Fibroblast of skin of right biceps (primary cell): Measurements from ENCODE around the gene RPS6KA4.

Experiments used
- DNase-seq: peaks from one replicate; pipeline ENCODE4 v3.0.0-alpha.2; 2013

The RPS6KA4 gene

DNA sequence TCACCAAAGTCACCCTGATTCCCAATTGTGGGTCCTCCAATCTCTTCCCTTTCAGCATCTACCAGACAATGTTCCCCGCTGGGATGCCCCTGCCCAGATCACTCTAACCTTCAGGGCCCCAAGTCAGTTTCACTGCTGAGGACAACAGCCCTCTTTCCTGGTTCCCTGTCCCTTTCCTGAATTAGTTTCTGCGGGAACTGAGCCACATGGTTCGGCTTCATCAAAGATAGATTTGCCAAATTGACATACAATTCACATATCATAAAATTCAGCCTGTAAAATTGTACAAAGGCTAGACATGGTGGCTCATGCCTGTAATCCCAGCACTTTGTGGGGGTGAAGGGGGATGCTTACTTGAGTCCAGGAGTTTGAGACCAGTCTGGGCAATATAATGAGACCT lies 31.0 kb upstream of the RPS6KA4 start:
- DNase-seq, result no peak

DNA sequence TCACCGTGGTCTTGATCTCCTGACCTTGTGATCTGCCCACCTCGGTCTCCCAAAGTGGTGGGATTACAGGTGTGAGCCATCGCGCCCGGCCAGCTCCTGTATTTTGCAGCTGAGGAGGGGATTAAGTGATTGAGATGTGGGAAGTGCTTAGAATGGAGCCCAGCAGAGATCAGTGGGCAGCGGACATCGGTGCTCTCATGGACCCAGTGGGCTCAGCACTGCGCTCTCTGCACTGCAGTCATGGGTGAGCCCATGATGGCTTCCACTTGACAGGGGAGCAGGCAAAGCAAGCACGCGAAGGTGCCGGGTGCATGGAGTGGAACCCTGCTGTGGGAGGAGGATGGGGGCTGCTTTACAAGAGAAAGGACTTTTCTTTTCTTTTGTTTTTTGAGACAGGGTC lies 28.1 kb upstream of the RPS6KA4 start:
- no peak for DNase-seq

DNA sequence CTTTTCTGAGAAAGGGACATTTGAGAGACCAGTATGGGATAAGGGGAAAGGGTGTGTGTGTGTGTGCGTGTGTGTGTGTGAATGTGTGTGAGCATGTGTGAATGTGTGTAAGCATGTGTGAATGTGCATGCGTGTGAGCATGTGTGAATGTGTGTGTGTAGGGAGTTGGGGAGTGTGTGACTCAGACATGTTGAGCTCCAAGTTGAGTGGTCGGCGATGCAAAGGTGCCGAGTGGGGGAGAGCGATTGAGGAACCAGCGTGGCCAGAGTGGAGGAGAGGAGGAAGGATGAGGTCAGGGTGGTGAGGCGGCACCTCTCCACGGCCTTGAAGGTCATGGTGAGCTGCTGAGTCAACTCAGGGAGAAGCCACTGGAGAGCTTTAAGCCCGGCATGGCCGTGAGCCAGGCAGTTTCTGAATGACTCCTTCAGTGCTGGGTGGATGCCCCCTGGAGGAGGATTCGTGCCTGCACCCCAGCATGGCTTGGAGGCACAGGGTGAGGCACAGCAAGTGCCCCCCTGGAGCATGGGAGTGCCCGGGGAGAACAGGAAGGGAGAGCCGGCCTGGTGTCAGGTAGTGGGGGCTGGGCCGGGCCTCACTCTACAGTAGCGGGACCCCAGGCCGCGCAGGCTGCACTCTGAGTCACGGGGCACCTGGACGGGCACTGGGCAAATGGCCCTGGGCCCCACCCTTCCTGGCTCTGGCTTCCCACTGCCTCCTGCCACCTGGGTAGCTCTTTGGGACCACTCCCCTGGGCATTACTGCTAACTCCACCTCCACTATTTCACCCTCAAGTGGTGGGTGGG lies 27.2 kb upstream of the RPS6KA4 start:
- peak; percentile 83 for DNase-seq

DNA sequence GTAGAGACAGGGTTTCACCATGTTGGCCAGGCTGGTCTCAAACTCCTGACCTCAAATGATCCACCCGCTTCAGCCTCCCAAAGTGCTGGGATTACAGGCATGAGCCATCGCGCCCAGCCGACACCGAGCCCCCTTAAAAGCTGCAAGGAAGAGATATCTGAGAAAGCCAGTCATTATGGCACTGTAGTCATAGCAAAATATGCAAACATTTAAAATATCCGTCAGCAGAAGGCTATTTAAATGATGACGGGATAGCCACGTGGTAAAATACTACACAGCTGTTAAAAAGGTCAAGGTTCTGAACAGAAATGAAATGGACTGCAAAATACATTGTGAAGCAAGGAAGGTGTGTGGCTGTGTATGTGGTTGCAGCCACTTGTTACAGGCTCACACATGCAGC lies 25.4 kb upstream of the RPS6KA4 start:
- no peak for DNase-seq

GRCh38 chr11:64334764-64335735 lies 23.9 kb upstream of the RPS6KA4 start:
- DNase-seq, result peak; percentile 97

DNA sequence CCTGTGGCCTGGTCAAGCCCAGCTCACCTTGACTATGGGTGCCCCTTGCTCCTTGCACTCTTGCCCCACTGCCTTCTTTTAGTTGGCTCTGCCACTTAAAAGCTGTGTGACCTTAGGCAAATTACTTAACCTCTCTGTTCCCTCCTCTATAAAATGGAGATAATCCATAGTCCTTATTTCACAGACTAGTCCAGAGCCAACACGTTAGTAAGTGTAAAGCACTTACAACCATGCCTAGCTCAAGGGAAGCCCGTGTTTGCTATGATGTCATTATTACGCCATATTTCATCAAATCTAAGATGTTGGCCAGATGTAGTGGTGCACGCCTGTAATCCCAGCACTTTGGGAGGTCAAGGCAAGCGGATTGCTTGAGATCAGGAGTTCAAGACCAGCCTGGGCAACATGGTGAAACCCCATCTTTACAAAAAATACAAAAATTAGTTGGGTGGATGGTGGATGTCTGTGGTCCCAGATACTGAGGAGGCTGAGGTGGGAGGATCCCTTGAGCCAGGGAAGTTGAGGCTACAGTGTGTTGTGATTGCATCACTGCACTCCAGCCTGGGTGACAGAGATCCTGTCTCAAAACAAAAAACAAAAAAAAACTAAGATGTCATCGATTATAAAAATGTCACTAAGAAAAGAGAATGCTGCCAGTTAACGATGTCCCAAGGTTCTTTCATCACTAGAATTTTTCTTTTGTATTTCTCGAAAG lies 21.3 kb upstream of the RPS6KA4 start:
- no peak for DNase-seq

DNA sequence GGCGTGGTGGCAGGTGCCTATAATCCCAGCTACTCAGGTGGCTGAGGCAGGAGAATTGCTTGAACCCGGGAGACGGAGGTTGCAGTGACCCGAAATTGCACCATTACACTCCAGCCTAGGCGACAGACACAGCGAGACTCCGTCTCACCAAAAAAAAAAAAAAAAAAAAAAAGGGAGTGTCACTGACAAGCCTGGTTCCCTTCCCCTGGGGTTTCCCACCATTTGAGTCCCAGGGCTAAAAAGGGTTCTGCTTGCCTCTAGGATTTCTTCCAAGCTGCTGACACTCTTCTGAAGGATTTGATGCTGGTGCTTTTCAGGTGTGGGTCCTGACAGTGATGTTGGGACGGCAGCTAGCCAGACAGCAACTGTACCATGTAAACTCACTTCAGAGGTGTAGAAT lies 20.2 kb upstream of the RPS6KA4 start:
- no peak for DNase-seq

DNA sequence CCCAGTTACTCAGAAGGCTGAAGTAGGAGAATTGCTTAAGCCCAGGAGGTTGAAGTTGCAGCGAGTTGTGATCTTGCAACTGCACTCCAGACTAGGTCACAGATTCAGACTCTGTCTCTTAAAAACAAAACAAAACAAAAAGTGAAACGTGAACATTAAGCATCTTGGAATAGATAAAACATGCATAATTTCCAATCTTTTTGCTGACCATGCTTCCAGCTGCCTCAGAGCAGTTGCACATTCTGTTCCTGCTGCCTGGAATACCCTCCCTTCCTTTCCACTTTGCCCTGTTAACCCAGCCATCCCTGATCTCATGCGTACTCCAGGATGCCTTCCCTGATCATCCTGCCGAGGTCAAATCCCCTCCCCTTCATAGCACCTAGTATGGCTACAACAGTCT lies 19.7 kb upstream of the RPS6KA4 start:
- no peak for DNase-seq

GRCh38 chr11:64339754-64340408 lies 19.1 kb upstream of the RPS6KA4 start, which contains the start of gene CCDC88B:
TSS of gene CCDC88B (plus strand) at chr11:64340204. CDS start at chr11:64340267, 63 bp downstream.
- DNase-seq, result no peak

- DNase-seq, result no peak
Measured at GRCh38 chr11:64340671-64341335, 18.2 kb upstream of the RPS6KA4 start.

DNA sequence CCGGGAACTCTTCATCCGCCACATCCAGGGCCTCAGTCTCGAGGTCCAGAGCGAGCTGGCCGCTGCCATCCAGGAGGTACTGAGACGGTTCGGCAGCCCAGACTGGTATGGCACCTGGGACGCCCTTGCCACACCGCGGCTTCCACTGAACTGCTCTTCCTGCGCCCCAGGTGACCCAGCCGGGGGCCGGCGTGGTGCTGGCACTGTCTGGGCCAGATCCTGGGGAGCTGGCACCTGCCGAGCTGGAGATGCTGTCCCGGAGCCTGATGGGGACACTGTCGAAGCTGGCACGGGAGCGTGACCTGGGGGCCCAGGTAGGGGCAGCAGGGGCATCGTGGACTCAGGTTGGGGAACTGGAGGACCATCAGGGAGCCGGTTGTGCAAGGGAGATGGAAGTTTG lies 17.5 kb upstream of the RPS6KA4 start:
- no peak for DNase-seq

GRCh38 chr11:64341851-64342791 lies 16.8 kb upstream of the RPS6KA4 start:
- DNase-seq, result peak; percentile 87

DNA sequence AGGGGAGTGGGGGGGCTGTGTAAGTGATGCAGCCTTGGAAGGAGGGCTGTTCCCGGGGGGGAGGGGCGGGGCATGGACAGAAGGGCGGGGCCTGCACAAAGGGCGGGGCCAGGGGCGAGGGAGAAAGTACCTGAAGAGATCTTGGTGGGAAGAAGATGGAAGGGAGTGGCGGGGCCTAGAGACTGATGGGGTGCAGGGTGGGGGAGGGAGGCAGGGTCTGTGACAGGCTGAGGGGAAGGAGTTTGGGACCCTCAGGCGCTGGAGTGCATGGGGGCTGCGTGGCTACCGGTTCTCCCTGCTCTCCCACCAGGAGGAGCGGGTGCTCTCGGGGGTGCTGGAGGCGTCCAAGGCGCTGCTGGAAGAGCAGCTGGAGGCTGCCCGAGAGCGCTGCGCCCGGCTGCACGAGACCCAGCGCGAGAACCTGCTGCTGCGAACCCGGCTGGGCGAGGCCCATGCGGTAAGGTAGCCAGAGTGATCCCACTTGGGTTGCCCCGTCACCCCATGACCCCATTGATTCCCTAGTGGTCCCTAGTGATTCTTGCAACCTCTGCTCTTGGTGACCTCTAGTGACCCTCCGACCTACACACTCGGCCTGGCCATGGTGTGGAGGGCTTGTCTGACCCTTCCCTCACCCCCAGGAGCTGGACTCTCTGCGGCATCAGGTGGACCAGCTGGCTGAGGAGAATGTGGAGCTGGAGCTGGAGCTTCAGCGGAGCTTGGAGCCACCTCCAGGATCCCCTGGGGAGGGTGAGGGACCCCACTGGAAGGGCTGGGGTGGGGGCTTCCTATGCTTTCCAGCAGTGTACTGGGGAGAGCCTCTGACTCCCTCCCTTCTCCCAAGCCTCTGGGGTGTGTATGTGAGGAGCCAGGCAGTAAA lies 15.9 kb upstream of the RPS6KA4 start:
- DNase-seq, result no peak

DNA sequence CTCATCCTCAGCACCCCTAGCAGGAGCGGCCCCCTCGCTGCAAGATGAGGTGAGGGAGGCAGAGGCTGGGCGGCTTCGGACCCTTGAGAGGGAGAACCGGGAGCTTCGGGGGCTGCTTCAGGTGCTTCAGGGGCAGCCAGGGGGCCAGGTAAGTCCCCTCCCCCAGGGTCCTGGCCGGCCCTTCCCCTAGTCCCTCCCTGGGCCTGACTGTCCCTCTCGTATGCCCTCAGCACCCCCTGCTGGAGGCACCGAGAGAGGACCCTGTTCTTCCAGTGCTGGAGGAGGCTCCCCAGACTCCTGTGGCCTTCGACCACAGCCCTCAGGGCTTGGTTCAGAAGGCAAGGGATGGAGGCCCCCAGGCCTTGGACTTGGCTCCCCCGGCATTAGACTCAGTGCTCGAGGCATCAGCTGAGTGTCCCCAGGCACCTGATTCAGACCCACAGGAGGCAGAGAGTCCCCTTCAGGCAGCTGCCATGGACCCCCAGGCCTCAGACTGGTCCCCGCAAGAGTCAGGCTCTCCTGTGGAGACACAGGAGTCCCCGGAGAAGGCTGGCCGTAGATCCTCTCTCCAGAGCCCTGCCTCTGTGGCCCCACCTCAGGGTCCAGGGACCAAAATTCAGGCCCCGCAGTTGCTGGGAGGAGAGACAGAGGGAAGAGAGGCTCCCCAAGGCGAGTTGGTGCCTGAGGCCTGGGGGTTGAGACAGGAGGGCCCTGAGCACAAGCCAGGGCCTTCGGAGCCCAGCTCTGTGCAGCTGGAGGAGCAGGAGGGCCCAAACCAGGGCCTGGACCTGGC lies 15.0 kb upstream of the RPS6KA4 start:
- DNase-seq, result no peak

DNA sequence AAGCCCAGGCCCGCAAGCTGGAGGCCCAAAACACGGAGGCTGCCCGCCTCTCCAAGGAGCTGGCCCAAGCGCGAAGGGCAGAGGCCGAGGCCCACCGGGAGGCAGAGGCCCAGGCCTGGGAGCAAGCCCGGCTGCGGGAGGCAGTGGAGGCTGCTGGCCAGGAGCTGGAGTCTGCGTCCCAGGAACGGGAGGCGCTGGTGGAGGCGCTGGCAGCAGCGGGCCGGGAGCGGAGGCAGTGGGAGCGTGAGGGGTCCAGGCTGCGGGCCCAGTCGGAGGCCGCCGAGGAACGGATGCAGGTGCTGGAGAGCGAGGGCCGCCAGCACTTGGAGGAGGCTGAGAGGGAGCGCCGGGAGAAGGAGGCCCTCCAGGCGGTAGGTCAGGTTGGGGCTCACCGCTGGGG lies 14.2 kb upstream of the RPS6KA4 start:
- no peak for DNase-seq

- DNase-seq, result no peak
Measured at GRCh38 chr11:64347193-64347867, 11.6 kb upstream of the RPS6KA4 start.

GRCh38 chr11:64348383-64349024 lies 10.5 kb upstream of the RPS6KA4 start:
- DNase-seq, result no peak

DNA sequence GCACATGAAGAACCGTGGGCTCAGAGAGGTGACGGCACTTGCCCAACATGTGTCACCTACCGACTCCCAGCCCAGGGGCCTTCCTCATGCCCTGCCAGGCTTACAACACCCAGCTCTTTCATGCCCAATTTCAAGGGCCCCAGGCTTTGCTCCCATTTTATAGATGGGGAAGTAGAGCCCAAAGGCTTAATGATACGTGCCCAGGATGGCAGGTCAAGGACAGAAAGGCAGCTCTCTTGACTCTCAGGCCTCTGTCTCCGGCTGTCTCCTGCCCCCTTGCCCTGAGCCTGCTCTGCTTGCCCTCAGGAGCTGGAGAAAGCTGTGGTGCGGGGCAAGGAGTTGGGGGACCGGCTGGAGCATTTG lies 10.0 kb upstream of the RPS6KA4 start:
- DNase-seq, result no peak
